ENCODE measurements around the gene CLEC4A.
"Not testable (repeated sequence)": the region's sequence is repeated elsewhere in the genome, so short reads cannot be mapped to it uniquely, and the experiment has no call there.

DNA sequence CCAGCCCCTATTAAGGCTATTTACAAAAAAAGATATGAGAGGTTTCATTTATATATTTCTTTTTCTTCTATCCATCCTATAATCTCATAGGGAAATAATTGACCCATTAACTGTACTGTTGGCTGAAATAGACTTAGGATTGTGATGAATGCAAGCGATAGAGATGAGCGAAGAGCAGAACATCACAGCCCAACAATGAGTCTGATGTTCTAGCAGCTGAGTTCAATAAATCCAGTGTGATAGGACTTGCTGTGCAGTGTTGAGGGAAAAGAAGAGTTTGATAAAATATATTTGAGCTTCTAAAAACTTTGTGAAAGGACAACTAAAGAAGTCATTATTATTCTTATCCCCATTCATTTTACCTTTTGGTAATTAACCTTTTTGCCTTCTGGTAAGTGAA is 49.5 kb downstream of the CLEC4A start:
- TF ChIP-seq, protein P1, sequence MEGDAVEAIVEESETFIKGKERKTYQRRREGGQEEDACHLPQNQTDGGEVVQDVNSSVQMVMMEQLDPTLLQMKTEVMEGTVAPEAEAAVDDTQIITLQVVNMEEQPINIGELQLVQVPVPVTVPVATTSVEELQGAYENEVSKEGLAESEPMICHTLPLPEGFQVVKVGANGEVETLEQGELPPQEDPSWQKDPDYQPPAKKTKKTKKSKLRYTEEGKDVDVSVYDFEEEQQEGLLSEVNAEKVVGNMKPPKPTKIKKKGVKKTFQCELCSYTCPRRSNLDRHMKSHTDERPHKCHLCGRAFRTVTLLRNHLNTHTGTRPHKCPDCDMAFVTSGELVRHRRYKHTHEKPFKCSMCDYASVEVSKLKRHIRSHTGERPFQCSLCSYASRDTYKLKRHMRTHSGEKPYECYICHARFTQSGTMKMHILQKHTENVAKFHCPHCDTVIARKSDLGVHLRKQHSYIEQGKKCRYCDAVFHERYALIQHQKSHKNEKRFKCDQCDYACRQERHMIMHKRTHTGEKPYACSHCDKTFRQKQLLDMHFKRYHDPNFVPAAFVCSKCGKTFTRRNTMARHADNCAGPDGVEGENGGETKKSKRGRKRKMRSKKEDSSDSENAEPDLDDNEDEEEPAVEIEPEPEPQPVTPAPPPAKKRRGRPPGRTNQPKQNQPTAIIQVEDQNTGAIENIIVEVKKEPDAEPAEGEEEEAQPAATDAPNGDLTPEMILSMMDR (IDR thresholded peaks at IDR 0.05 in 8 of 11, conservative IDR thresholded peaks at IDR 0.05 in 3 of 11), result not testable (repeated sequence)
- TF ChIP-seq POLR2A (IDR thresholded peaks at IDR 0.05), result not testable (repeated sequence)

All from spleen (tissue), 7 donors.